Measurements from ENCODE around the gene ST3GAL2. TPM values are rescaled to one million over a fixed set of nuclear protein-coding genes. Genes with fewer than 3 reads are reported as not detected.

The ST3GAL2 gene
- total and polyA plus RNA-seq, 2 donors (not counting 1 experiment from before 2014, with no cell fraction given), result 13.5 to 17.8 TPM

DNA sequence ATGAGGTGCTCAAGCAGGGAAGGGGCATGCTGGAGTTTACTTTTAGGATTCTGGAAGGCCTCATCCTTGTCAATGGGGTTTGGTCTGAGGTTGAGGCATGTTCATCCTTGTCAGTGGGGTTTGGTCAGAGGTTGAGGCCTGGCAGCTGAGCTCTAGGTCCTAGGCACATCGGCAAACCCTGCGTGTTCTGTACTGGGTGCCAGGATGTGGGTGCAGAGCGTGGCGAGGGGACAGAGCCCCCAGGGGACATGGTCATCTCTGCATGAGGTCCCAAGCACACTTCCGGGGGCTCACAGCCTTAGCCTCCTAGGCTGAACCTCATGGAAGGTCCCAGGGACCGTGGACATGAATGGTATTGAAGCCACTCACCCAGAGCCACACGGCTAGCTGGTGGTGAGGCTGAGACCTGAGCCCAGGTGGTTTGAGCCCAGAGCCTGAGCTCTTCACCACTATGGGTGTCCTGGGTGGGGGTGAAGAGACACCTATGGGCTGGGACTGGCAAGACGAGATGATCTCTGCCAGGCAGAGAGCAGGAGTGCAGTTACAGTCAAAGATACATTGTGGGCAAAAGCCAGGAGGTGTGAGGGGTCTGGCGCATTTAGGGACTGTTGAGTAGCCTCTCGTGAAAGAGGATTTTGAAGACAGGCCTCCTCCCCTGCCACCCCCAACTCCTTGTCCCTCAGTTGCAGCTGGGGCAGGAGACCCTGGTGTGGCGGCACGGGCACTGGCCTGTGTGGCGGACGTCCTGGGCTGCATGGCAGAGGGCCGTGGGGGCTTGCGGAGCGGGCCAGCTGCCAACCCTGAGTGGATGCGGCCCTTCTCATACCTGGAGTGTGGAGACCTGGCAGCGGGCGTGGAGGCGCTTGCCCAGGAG, 34.8 kb upstream of the ST3GAL2 start:
- Histone ChIP-seq H3K9me3 (ENCODE audit: control insufficient read depth, insufficient read depth, low read depth, low read length) (no peaks in the 10 kb centered on the region), H3K27ac (ENCODE audit: insufficient read depth, low read length) (no peak overlapping the region), H3K79me2 (ENCODE audit: control insufficient read depth, insufficient read depth, low read length) (no peaks in the 10 kb centered on the region), H3K9ac (ENCODE audit: insufficient read depth, low read length) (no peak overlapping the region), H2AFZ (ENCODE audit: low read length) (no peak overlapping the region), H3K27me3 (ENCODE audit: control insufficient read depth, insufficient read depth, low read length) (no peaks in the 10 kb centered on the region), H3K36me3 (ENCODE audit: control insufficient read depth, insufficient read depth, low read length) (peaks cover 7% of the 10 kb centered on the region), H3K4me1 (ENCODE audit: control insufficient read depth, extremely low read depth, insufficient read depth, low read length) (peaks cover 16% of the 10 kb centered on the region), H3K4me2 (ENCODE audit: extremely low read depth, insufficient read depth, low read length) (no peak overlapping the region), H4K20me1 (ENCODE audit: control insufficient read depth, extremely low read depth, insufficient read depth, low read length) (no peaks in the 10 kb centered on the region), H3K4me3 (replicated peaks in 1 of 4; ENCODE audit: control extremely low read depth in 1 of 4, insufficient read depth in 1 of 4, low read depth in 3 of 4, low read length in 4 of 4) (no peak overlapping the region)
- TF ChIP-seq CTCF (conservative IDR thresholded peaks at IDR 0.05 in 1 of 2, IDR thresholded peaks at IDR 0.05 in 1 of 2; ENCODE audit: low read depth in 1 of 2, low read length in 2 of 2) (no peak), EZH2 (IDR thresholded peaks at IDR 0.05; ENCODE audit: low read length, missing control alignments) (no peak)
- no peak for DNase-seq (ENCODE audit: low read depth in 2 of 2)

DNA sequence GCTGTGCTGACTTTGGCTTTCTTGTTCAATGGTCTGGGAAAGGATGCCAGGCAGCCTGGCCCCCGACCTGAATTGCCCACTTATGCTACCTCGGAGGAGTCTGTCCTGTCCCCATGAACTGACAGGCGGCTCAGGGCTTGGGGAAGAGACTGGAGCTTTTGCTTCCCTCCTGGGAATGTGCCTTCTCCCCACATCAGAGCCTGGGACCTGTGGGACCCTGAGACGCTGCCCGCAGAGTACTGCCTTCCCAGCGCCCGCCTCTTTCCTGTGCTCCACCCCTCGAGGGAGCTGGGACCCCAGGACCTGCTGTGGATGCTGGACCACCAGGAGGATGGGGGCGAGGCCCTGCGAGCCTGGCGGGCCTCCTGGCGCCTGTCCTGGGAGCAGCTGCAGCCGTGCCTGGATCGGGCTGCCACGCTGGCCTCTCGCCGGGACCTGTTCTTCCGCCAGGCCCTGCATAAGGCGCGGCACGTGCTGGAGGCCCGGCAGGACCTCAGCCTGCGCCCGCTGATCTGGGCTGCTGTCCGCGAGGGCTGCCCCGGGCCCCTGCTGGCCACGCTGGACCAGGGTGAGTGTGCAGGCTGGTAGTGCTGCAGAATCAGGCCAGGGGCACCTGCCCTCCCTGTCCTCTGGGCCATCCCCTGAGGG, 34.0 kb upstream of the ST3GAL2 start:
- H4K20me1 ChIP-seq (ENCODE audit: control insufficient read depth, extremely low read depth, insufficient read depth, low read length), result no peaks in the 10 kb centered on the region
- H3K9ac ChIP-seq (ENCODE audit: insufficient read depth, low read length), result no peak overlapping the region
- peaks cover 2% of the 10 kb centered on the region for H3K36me3 ChIP-seq (ENCODE audit: control insufficient read depth, insufficient read depth, low read length)
- H3K4me1 ChIP-seq (ENCODE audit: control insufficient read depth, extremely low read depth, insufficient read depth, low read length), result peaks cover 13% of the 10 kb centered on the region
- no peak overlapping the region for H3K27ac ChIP-seq (ENCODE audit: insufficient read depth, low read length)
- no peak overlapping the region for H2AFZ ChIP-seq (ENCODE audit: low read length)
- H3K4me2 ChIP-seq (ENCODE audit: extremely low read depth, insufficient read depth, low read length), result no peak overlapping the region
- no peaks in the 10 kb centered on the region for H3K79me2 ChIP-seq (ENCODE audit: control insufficient read depth, insufficient read depth, low read length)
- no peak for DNase-seq (ENCODE audit: low read depth in 2 of 2)
- H3K27me3 ChIP-seq (ENCODE audit: control insufficient read depth, insufficient read depth, low read length), result no peaks in the 10 kb centered on the region
- no peak for TF ChIP-seq EZH2 (IDR thresholded peaks at IDR 0.05; ENCODE audit: low read length, missing control alignments)
- TF ChIP-seq CTCF (conservative IDR thresholded peaks at IDR 0.05 in 1 of 2, IDR thresholded peaks at IDR 0.05 in 1 of 2; ENCODE audit: low read depth in 1 of 2, low read length in 2 of 2), result no peak
- H3K9me3 ChIP-seq (ENCODE audit: control insufficient read depth, insufficient read depth, low read depth, low read length), result no peaks in the 10 kb centered on the region
- no peak overlapping the region for H3K4me3 ChIP-seq (replicated peaks in 1 of 4; ENCODE audit: control extremely low read depth in 1 of 4, insufficient read depth in 1 of 4, low read depth in 3 of 4, low read length in 4 of 4)

DNA sequence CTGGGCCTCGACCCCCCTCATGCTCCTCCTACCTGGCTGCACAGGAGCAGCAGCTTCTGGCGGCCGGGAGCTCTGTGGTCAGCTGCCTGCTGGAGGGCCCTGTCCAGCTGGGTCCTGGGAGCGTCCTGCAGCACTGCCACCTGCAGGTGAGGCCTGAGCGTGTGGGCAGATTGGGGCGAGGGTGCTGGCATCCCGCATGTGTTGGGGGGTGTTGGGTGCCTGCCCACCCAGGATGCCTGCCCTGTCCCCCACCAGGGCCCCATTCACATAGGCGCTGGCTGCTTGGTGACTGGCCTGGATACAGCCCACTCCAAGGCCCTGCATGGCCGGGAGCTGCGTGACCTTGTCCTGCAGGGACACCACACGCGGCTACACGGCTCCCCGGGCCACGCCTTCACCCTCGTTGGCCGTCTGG, 32.0 kb upstream of the ST3GAL2 start:
- Histone ChIP-seq H3K27me3 (ENCODE audit: control insufficient read depth, insufficient read depth, low read length) (no peaks in the 10 kb centered on the region), H3K9ac (ENCODE audit: insufficient read depth, low read length) (no peak overlapping the region), H2AFZ (ENCODE audit: low read length) (no peak overlapping the region), H3K9me3 (ENCODE audit: control insufficient read depth, insufficient read depth, low read depth, low read length) (no peaks in the 10 kb centered on the region), H3K36me3 (ENCODE audit: control insufficient read depth, insufficient read depth, low read length) (peaks cover 2% of the 10 kb centered on the region), H3K27ac (ENCODE audit: insufficient read depth, low read length) (no peak overlapping the region), H3K79me2 (ENCODE audit: control insufficient read depth, insufficient read depth, low read length) (no peaks in the 10 kb centered on the region), H3K4me2 (ENCODE audit: extremely low read depth, insufficient read depth, low read length) (no peak overlapping the region), H3K4me1 (ENCODE audit: control insufficient read depth, extremely low read depth, insufficient read depth, low read length) (no peaks in the 10 kb centered on the region), H4K20me1 (ENCODE audit: control insufficient read depth, extremely low read depth, insufficient read depth, low read length) (no peaks in the 10 kb centered on the region), H3K4me3 (replicated peaks in 1 of 4; ENCODE audit: control extremely low read depth in 1 of 4, insufficient read depth in 1 of 4, low read depth in 3 of 4, low read length in 4 of 4) (no peak overlapping the region)
- DNase-seq (ENCODE audit: low read depth in 2 of 2), result peak in 1 of 2 donors; percentile 23
- TF ChIP-seq CTCF (conservative IDR thresholded peaks at IDR 0.05 in 1 of 2, IDR thresholded peaks at IDR 0.05 in 1 of 2; ENCODE audit: low read depth in 1 of 2, low read length in 2 of 2) (peak; percentile 6 to 42), EZH2 (IDR thresholded peaks at IDR 0.05; ENCODE audit: low read length, missing control alignments) (no peak)

Measured in fibroblast of lung (primary cell).